ENCODE results near the gene GNB5.
A peak's percentile ranks its signal among the peaks of the same experiment; 100 is the strongest.

GNB5 gene

DNA sequence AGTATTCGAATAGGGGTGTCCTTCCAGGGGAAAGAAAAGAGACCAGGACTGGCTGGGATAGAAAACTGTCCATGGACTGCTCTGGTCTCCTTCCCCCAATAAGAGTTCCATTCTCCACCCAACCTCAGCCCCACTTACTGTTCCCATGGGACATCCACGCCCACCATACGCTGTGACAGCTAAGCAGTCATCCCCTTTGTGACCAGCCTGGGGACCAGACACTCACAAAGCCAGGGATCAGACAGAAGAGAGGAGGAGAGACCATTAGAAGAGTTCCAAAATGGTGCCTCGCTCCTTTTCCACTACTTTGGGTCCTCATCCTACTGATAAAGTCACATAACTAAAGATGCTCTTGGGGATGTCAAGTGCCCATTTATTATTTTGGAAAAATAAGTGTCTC, 27.6 kb upstream of the GNB5 start:
- Histone ChIP-seq H3K36me3 (ENCODE audit: control insufficient read depth, insufficient read depth, low read length) (peaks cover 1% of the 10 kb centered on the region), H3K4ac (ENCODE audit: low read depth, low read length) (no peak overlapping the region), H4K8ac (ENCODE audit: low read depth, low read length) (no peak overlapping the region), H3K4me3 (ENCODE audit: low read length) (no peak overlapping the region), H2BK15ac (replicated peaks; ENCODE audit: low read depth) (no peak overlapping the region), H3K79me1 (ENCODE audit: low read length) (no peaks in the 10 kb centered on the region), H2AK5ac (ENCODE audit: low read length) (no peak overlapping the region), H3K18ac (ENCODE audit: low read length) (no peak overlapping the region), H3K27ac (ENCODE audit: low read depth, low read length) (no peak overlapping the region), H3K27me3 (ENCODE audit: insufficient read depth, low read length, poor library complexity) (no peaks in the 10 kb centered on the region), H3K79me2 (ENCODE audit: control insufficient read depth, insufficient read depth, low read length) (no peaks in the 10 kb centered on the region), H3K9ac (ENCODE audit: low read length) (no peak overlapping the region), H2BK120ac (ENCODE audit: low read depth, low read length) (no peak overlapping the region), H3K4me1 (ENCODE audit: control insufficient read depth, low read depth, low read length) (no peaks in the 10 kb centered on the region), H2BK5ac (ENCODE audit: low read length) (no peak overlapping the region), H3K23ac (ENCODE audit: low read length) (no peak overlapping the region), H3K56ac (ENCODE audit: low read length) (no peak overlapping the region), H3K4me2 (ENCODE audit: low read length) (no peak overlapping the region), H4K5ac (ENCODE audit: low read length) (no peak overlapping the region)
- DNase-seq: no peak
- WGBS (ENCODE audit: extremely low coverage, insufficient coverage, low lambda C conversion rate): no CpG with 5 or more reads among the region's 4 CpGs

- H4K5ac ChIP-seq (ENCODE audit: low read length): no peak overlapping the region
- H2AK5ac ChIP-seq (ENCODE audit: low read length): no peak overlapping the region
- H3K4me1 ChIP-seq (ENCODE audit: control insufficient read depth, low read depth, low read length): no peaks in the 10 kb centered on the region
- no peak overlapping the region for H3K4ac ChIP-seq (ENCODE audit: low read depth, low read length)
- no peak overlapping the region for H3K4me3 ChIP-seq (ENCODE audit: low read length)
- H3K9ac ChIP-seq (ENCODE audit: low read length): no peak overlapping the region
- no peak overlapping the region for H2BK120ac ChIP-seq (ENCODE audit: low read depth, low read length)
- WGBS (ENCODE audit: extremely low coverage, insufficient coverage, low lambda C conversion rate): no CpG with 5 or more reads among the region's 3 CpGs
- peaks cover under 1% of the 10 kb centered on the region for H3K36me3 ChIP-seq (ENCODE audit: control insufficient read depth, insufficient read depth, low read length)
- H3K27ac ChIP-seq (ENCODE audit: low read depth, low read length): no peak overlapping the region
- H3K4me2 ChIP-seq (ENCODE audit: low read length): no peak overlapping the region
- no peak overlapping the region for H3K23ac ChIP-seq (ENCODE audit: low read length)
- no peak overlapping the region for H4K8ac ChIP-seq (ENCODE audit: low read depth, low read length)
- H2BK15ac ChIP-seq (replicated peaks; ENCODE audit: low read depth): no peak overlapping the region
- no peaks in the 10 kb centered on the region for H3K79me1 ChIP-seq (ENCODE audit: low read length)
- no peaks in the 10 kb centered on the region for H3K79me2 ChIP-seq (ENCODE audit: control insufficient read depth, insufficient read depth, low read length)
- H3K56ac ChIP-seq (ENCODE audit: low read length): no peak overlapping the region
- H2BK5ac ChIP-seq (ENCODE audit: low read length): no peak overlapping the region
- no peaks in the 10 kb centered on the region for H3K27me3 ChIP-seq (ENCODE audit: insufficient read depth, low read length, poor library complexity)
- no peak overlapping the region for H3K18ac ChIP-seq (ENCODE audit: low read length)
- DNase-seq: no peak
These were observed 27.2 kb upstream of the GNB5 start for GRCh38 chr15:52218371-52218770.

DNA sequence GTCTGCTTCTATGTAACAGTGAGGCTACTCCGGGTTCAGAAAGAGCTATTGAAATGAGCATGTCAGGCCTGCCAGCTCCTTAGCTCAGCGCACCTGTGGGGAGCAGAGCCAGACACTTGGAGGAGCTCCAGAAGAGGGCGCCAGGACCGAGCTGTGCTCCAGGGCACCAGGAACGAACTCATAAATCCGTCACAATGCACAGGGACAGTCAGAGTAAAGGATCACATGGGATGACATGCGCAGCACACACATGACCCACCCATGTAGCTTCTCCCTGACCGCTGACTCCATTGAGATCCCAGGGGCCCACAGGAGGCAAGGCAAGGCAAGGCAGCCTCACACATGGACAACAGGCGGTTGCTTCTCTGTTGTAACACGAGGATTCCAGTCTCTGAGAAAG, 26.0 kb upstream of the GNB5 start:
- Histone ChIP-seq H3K27ac (ENCODE audit: low read depth, low read length) (no peak overlapping the region), H3K23ac (ENCODE audit: low read length) (no peak overlapping the region), H3K4me2 (ENCODE audit: low read length) (no peak overlapping the region), H2AK5ac (ENCODE audit: low read length) (no peak overlapping the region), H4K5ac (ENCODE audit: low read length) (no peak overlapping the region), H3K56ac (ENCODE audit: low read length) (no peak overlapping the region), H3K4me3 (ENCODE audit: low read length) (no peak overlapping the region), H2BK5ac (ENCODE audit: low read length) (no peak overlapping the region), H3K9ac (ENCODE audit: low read length) (no peak overlapping the region), H3K27me3 (ENCODE audit: insufficient read depth, low read length, poor library complexity) (no peaks in the 10 kb centered on the region), H3K4ac (ENCODE audit: low read depth, low read length) (no peak overlapping the region), H3K36me3 (ENCODE audit: control insufficient read depth, insufficient read depth, low read length) (no peaks in the 10 kb centered on the region), H2BK15ac (replicated peaks; ENCODE audit: low read depth) (no peak overlapping the region), H3K4me1 (ENCODE audit: control insufficient read depth, low read depth, low read length) (no peaks in the 10 kb centered on the region), H3K18ac (ENCODE audit: low read length) (no peak overlapping the region), H3K79me2 (ENCODE audit: control insufficient read depth, insufficient read depth, low read length) (no peaks in the 10 kb centered on the region), H2BK120ac (ENCODE audit: low read depth, low read length) (no peak overlapping the region), H3K79me1 (ENCODE audit: low read length) (no peaks in the 10 kb centered on the region), H4K8ac (ENCODE audit: low read depth, low read length) (no peak overlapping the region)
- WGBS (ENCODE audit: extremely low coverage, insufficient coverage, low lambda C conversion rate): no CpG with 5 or more reads among the region's 10 CpGs
- peak; percentile 48 for DNase-seq

- Histone ChIP-seq H2AK5ac (ENCODE audit: low read length) (no peak overlapping the region), H3K56ac (ENCODE audit: low read length) (no peak overlapping the region), H3K27me3 (ENCODE audit: insufficient read depth, low read length, poor library complexity) (no peaks in the 10 kb centered on the region), H3K79me1 (ENCODE audit: low read length) (no peaks in the 10 kb centered on the region), H3K4me1 (ENCODE audit: control insufficient read depth, low read depth, low read length) (no peaks in the 10 kb centered on the region), H3K36me3 (ENCODE audit: control insufficient read depth, insufficient read depth, low read length) (no peaks in the 10 kb centered on the region), H3K4ac (ENCODE audit: low read depth, low read length) (no peak overlapping the region), H2BK120ac (ENCODE audit: low read depth, low read length) (no peak overlapping the region), H3K18ac (ENCODE audit: low read length) (no peak overlapping the region), H2BK15ac (replicated peaks; ENCODE audit: low read depth) (no peak overlapping the region), H3K27ac (ENCODE audit: low read depth, low read length) (no peak overlapping the region), H3K79me2 (ENCODE audit: control insufficient read depth, insufficient read depth, low read length) (no peaks in the 10 kb centered on the region), H4K5ac (ENCODE audit: low read length) (no peak overlapping the region), H3K4me3 (ENCODE audit: low read length) (no peak overlapping the region), H3K23ac (ENCODE audit: low read length) (no peak overlapping the region), H2BK5ac (ENCODE audit: low read length) (no peak overlapping the region), H4K8ac (ENCODE audit: low read depth, low read length) (no peak overlapping the region), H3K9ac (ENCODE audit: low read length) (no peak overlapping the region), H3K4me2 (ENCODE audit: low read length) (no peak overlapping the region)
- no CpG with 5 or more reads among the region's 1 CpG for WGBS (ENCODE audit: extremely low coverage, insufficient coverage, low lambda C conversion rate)
- DNase-seq: no peak
These were observed 23.4 kb upstream of the GNB5 start for GRCh38 chr15:52214553-52214952.

- H3K4me2 ChIP-seq (ENCODE audit: low read length): no peak overlapping the region
- no CpG with 5 or more reads among the region's 3 CpGs for WGBS (ENCODE audit: extremely low coverage, insufficient coverage, low lambda C conversion rate)
- no peak for DNase-seq
- no peak overlapping the region for H3K9ac ChIP-seq (ENCODE audit: low read length)
- no peak overlapping the region for H3K56ac ChIP-seq (ENCODE audit: low read length)
- no peaks in the 10 kb centered on the region for H3K36me3 ChIP-seq (ENCODE audit: control insufficient read depth, insufficient read depth, low read length)
- no peak overlapping the region for H2AK5ac ChIP-seq (ENCODE audit: low read length)
- no peak overlapping the region for H3K4ac ChIP-seq (ENCODE audit: low read depth, low read length)
- no peak overlapping the region for H3K4me3 ChIP-seq (ENCODE audit: low read length)
- H3K27me3 ChIP-seq (ENCODE audit: insufficient read depth, low read length, poor library complexity): no peaks in the 10 kb centered on the region
- H2BK120ac ChIP-seq (ENCODE audit: low read depth, low read length): no peak overlapping the region
- H3K79me1 ChIP-seq (ENCODE audit: low read length): no peaks in the 10 kb centered on the region
- no peaks in the 10 kb centered on the region for H3K4me1 ChIP-seq (ENCODE audit: control insufficient read depth, low read depth, low read length)
- H2BK15ac ChIP-seq (replicated peaks; ENCODE audit: low read depth): no peak overlapping the region
- no peak overlapping the region for H3K18ac ChIP-seq (ENCODE audit: low read length)
- no peak overlapping the region for H3K23ac ChIP-seq (ENCODE audit: low read length)
- H2BK5ac ChIP-seq (ENCODE audit: low read length): no peak overlapping the region
- H3K27ac ChIP-seq (ENCODE audit: low read depth, low read length): no peak overlapping the region
- no peak overlapping the region for H4K8ac ChIP-seq (ENCODE audit: low read depth, low read length)
- no peak overlapping the region for H4K5ac ChIP-seq (ENCODE audit: low read length)
- H3K79me2 ChIP-seq (ENCODE audit: control insufficient read depth, insufficient read depth, low read length): no peaks in the 10 kb centered on the region
These were observed 22.0 kb upstream of the GNB5 start for GRCh38 chr15:52213206-52213605.

- Histone ChIP-seq H4K8ac (ENCODE audit: low read depth, low read length) (no peak overlapping the region), H3K27ac (ENCODE audit: low read depth, low read length) (no peak overlapping the region), H3K4me1 (ENCODE audit: control insufficient read depth, low read depth, low read length) (no peaks in the 10 kb centered on the region), H2BK120ac (ENCODE audit: low read depth, low read length) (no peak overlapping the region), H3K18ac (ENCODE audit: low read length) (no peak overlapping the region), H3K9ac (ENCODE audit: low read length) (no peak overlapping the region), H2BK15ac (replicated peaks; ENCODE audit: low read depth) (no peak overlapping the region), H3K56ac (ENCODE audit: low read length) (no peak overlapping the region), H3K4me2 (ENCODE audit: low read length) (no peak overlapping the region), H2BK5ac (ENCODE audit: low read length) (no peak overlapping the region), H3K4me3 (ENCODE audit: low read length) (no peak overlapping the region), H3K79me2 (ENCODE audit: control insufficient read depth, insufficient read depth, low read length) (no peaks in the 10 kb centered on the region), H4K5ac (ENCODE audit: low read length) (no peak overlapping the region), H3K36me3 (ENCODE audit: control insufficient read depth, insufficient read depth, low read length) (no peaks in the 10 kb centered on the region), H2AK5ac (ENCODE audit: low read length) (no peak overlapping the region), H3K23ac (ENCODE audit: low read length) (no peak overlapping the region), H3K27me3 (ENCODE audit: insufficient read depth, low read length, poor library complexity) (no peaks in the 10 kb centered on the region), H3K79me1 (ENCODE audit: low read length) (no peaks in the 10 kb centered on the region), H3K4ac (ENCODE audit: low read depth, low read length) (no peak overlapping the region)
- no CpG with 5 or more reads among the region's 2 CpGs for WGBS (ENCODE audit: extremely low coverage, insufficient coverage, low lambda C conversion rate)
- peak; percentile 92 for DNase-seq
These were observed 17.2 kb upstream of the GNB5 start for GRCh38 chr15:52208306-52208946.

Data from mesendoderm (in vitro differentiated cells).